ENCODE measurements around the gene PCBP3.
"Not testable (repeated sequence)": the region's sequence is repeated elsewhere in the genome, so short reads cannot be mapped to it uniquely, and the experiment has no call there.

Gene PCBP3

DNA sequence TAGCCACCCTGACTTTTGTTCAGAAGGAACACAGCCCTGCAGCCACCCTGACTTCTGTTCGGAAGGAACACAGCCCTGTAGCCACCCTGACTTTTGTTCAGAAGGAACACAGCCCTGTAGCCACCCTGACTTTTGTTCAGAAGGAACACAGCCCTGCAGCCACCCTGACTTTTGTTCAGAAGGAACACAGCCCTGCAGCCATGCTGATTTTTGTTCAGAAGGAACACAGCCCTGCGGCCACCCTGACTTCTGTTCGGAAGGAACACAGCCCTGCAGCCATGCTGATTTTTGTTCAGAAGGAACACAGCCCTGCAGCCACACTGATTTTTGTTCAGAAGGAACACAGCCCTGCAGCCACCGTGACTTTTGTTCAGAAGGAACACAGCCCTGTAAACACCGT is 208.9 kb downstream of the PCBP3 start:
- not testable (repeated sequence) for DNase-seq

DNA sequence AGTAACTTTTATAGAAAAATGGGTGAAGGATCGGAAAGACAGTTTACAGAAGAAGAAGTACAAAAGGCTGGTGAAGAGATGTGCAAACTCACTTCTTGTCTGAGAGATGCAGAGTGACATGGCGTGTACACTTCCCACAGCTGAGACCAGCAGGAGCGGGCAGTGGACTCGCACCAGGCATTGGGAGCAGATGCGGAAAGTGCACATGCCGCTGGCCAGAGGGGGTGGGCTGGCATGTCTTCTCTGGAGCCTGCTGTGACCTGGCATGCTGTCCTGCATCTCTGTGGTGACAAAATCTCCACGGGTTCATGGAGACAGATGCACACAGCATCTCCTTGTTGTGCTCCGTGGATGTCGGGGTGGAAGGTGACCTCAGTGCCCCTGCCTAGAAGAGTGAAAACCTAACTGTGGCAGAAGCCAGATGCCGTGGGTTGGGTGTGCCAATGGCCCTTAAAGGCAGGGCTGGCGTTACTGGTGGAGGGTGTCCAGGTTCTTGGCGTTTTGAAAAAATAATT is 209.4 kb downstream of the PCBP3 start:
- DNase-seq, result no peak

DNA sequence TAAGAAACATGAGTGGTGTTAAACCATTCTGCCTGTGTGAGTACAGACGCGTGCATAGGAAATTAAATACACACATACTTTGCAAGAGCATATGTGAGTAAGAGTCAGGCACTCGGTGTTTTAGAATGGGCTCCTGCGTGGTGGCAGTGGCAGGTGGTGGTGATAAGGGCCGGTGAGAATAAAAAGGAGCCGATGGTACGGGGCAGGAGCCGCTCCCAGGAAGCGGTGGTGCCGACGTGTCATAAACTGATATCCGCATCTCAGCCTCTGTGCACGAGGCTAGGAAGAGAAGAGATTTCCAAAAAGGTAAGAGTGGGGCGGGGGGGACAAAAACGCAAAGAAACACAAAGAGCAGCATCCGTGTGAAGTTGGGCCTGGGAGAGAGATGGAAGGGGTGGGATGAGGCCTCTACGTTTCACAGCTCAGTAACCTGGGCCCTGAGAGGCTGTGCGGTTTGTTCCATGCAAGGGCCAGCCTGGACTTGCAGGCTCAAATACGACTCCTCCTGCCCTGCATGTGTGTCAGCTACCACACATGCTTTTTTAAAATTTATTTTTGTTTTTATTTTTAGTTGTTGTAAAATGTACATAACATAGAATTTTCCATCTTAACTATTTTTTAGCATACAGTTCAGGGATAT is 210.3 kb downstream of the PCBP3 start:
- DNase-seq, result no peak

DNA sequence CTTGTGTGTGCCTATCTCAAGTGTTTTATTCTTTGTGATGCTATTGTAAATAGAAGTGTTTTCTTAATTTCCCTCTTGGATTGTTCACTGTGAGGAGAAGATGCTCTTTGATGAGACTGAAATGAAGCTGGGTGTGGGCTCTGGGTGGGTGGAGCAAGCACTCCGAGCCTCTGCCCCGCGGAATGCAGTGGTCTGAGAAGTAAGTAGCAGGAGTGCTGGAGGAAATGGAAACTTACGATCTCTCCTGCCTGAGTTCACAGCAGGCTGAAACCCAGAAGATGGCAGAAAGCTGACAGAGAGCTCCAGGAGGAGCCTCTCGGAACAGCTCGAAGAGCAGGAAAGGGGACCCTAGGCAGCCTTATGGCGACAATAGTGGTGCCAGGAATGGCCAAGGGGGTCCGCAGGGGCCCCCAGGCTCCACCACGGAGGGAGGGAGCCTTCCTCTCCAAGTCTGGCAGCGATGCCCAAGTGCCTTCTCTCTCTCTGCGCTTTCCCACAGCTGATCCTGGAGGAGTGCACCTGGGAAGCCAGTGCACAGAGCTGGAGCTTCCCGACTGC is 211.2 kb downstream of the PCBP3 start:
- DNase-seq, result no peak

DNA sequence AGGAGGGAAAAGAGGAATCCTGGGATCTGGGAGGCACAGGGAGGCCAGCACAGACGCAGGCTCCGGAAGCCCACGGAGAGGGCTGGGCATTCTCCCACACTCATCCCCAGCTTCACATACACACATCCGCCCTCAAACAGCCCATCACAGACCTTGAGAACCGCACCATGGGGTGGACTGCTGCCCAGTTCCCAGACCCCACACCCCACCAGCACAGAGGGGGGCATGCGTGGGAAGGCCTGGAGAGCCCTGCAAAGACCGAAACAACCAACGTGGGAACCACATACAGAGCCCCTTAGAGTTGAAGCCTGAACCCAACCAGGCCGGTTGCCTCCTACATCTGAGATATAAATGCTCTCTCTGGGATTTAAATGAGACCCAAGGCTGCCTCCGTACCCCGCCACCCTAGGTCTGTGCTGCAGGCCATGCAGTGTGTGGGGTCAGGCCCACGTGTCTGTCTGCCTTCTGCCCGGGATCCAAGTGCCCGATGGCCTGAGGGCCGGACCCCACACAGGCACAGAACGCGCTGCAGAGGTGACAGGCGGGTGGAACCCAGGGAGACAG is 211.8 kb downstream of the PCBP3 start:
- DNase-seq, result no peak

DNA sequence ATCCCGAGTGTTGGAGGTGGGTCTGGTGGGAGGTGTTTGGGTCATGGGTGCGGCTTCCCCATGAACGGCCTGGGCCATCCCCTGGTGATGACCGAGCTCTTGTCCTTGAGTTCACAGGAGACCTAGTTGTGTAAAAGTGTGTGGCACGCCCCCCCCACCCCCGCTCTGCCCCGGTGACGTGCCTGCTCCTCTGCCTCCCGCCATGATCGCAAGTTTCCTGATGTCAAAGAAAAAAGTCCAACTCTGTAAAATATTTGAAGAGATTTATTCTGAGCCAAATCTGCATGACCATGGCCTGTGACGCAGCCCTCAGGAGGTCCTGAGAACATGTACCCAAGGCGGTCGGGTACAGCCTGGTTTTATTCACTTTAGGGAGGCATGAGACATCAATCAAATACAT is 212.9 kb downstream of the PCBP3 start:
- no peak for DNase-seq

DNA sequence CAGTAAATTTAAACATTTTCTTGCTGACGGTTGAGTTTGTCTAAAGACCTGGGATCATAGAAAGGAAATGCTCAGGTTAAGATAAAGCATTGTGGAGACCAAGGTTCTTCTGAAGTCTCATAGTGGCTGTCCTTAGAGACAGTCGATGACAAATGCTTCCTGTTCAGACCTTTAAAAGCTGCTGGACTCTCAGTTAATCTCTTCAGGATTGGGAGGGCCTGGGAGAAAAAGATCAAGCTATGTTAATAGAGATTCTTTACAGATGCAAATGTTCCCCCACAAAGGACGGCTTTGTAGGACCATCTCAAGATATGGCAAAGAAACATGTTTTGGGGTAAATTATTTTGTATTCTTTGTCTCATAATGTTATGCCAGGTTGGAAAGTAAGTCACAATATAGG is 213.4 kb downstream of the PCBP3 start:
- DNase-seq, result no peak

DNA sequence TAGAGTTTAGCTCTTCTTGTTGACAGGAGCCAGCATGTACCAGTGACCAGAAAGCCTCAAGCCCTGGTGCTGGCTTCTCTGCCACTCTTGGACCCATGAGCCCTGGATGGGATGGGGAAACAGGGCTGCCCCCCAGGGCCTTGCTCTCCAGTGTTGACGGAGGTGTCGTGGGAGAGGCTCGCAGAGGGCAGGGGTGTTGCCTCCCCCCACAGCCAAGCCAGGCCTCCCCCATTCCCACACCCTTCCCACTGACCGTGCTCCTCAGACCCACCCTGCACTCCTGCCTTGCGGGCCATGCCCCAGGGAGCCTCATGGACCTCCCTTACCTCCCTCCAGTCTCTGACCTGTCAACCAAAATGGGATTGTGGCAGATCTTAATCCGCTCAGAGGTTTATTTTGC is 214.2 kb downstream of the PCBP3 start:
- DNase-seq, result no peak

DNA sequence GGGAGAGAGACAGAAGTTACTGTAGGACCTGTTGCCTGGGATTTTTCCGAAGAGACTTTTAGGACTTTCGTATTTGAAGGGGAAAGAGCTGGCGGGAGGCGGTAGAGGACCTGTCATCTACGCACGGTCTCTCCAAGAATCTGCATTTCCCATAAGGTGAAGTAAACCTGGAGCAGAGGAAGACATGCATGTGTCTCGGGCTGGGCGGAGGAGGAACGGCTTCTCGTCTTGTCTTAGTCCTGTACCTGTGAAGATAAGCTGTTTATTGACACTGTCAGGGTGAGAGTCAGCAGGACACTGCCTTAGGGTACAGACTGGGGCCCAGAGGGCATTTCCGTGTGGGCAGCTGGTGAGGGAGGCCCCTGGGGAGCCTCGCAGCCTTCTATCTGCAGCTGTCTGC is 214.7 kb downstream of the PCBP3 start:
- DNase-seq, result no peak

DNA sequence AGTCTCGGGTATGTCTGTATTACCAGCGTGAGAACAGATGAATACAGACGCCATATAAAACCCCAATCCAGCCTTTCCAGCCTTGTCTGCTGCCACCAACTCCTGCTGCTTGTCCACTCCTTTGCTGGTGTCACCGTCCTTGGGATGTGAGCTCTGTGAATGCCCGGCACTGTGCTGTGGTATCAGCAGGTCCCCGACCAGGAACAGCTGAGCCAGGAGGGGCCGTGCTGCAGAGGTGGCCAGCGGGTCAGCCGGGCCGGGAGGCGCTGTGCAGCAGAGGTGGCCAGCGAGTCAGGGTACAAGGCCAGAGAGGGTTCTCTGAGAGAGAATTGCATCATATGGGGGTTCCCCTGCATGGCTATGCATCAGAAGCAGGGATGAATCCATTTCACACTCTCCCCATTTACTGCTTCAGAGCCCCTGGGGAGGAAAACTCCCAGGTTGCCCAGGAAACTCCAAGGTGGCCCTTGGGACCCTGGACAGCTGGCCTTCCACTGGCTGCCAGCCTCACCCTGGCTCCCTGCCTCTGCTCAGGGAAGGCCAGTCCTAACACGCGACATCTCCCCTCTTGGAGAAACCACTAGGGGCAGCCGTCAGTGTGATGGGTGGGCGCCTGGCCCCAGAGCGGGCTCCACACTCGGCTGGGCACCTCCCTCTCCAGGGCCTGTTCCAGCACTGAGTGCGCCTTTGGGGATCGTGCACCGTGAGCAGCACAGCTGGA is 215.7 kb downstream of the PCBP3 start:
- DNase-seq, result no peak

DNA sequence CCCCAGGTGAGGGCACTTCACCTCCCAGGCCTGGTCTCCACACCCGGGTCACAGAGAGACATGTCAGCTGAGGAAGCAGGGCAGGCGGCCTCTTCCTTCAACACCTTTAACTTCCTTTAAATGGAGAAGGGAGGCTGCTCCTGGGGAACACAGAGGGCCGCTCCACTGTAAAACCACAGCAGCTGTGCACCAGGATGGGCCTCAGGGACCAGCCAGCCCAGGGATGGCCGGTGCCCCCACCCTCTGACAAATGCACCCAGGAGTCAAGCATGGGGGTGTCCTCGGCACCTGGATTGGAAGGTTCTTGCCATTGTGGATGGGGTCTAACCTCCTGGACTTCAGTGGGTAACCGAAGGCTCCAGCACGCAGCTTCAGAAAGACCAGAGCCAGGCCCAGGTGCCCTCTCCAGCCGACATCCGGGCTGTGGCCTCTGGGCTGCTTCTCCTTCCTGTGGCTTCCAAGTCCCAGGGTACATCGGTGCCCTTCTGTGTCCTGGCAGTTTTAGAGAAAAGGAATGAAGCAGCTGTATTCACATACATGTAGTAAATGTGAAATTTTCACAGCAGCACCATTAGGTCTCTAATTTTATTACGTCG is 216.3 kb downstream of the PCBP3 start:
- DNase-seq, result no peak

DNA sequence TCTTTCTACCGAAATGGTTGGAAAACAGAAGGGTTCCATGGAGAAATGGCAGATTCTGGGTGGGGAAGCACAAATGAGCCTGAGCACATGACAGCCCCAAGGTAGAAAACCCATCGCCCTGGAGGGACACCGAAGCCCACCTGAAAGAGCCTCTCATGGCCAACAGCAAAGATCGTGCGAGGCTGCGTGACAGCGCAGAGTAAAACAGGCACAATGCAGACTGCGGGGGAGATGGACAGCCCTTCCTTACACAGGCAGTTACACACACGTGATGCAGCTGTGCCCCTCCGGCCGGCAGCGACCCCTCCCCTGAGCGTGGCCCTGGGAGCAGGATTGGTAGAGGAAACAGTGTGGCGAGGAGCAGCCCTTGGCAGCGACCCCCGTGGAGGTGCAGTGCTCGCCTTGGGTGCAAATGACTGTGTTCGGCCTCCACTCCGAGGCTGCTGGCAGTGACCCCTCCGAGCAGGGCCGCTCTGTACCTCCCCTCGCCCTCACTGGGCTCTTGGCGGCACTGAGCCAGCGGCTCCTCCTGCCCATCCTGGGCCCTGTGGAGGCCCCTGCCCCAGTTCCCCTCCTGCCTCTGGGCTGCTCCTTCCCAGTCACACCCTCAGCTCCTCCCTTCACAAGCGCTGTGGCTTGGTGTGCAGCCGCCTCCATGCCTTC is 217.1 kb downstream of the PCBP3 start:
- DNase-seq, result no peak

DNA sequence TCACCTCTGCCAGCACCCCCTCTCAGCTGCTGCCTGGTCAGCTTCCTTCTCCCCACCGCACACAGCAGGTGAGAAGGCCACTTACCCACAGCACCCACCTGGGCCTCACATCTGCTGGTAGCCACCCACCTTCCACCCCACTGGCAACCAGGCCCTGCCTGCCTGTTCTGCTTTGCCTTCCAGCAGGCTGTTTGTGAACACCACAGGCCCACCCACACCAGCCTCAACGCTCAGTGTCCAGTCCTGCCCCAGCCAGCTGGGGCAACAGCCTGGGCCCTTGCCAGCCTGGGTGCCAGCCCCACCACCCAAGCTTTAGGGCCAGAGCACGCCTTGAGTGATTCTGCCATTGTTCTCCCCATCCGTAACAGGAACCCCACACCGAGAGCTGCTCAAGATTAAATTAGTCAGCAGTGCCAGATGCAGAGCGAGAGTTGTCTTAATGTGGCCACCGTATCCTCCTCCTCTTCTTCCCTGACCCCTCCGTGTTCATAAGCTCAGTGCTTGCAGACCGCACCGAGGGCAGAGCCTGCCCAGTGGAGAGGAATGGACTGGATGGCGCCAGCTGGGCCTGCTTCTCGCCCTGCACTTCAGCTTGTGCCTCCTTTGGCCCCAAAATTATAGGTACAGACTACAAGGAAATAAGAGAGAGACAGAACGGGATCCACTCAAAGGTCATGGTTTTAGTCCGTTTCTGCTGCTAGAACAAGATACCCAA is 217.8 kb downstream of the PCBP3 start:
- no peak for DNase-seq

DNA sequence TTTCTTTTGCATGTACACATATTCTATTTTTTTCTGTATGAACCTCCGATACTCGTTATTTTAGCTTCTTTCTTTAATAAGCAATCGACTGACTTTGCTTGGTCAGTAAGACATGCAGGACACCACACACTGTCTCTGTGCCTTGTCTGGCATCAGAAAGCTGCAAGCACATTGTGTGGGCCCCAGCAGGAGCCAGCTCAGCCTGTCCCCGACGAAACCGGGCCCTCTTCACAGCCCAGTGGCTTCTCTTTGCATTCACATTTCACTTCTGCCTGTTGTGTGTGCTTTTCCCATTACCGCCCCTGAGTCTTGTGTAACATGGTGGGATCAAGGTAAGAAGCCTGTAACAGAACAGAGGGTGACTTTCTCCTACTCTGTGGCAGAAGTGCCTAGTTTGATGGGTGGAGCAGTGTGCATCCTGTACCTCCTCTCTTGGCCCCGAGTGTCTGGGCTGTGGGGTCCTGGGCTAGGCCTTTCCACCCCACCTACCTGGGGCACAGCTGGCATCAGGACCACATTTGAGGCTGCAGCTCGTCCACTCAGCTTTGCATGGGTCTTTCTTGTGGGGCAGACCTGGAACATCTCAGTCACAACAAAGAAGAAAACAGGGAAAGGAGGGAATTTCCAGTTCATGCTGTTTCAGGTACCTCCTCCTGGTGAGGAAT is 219.2 kb downstream of the PCBP3 start:
- DNase-seq, result no peak

DNA sequence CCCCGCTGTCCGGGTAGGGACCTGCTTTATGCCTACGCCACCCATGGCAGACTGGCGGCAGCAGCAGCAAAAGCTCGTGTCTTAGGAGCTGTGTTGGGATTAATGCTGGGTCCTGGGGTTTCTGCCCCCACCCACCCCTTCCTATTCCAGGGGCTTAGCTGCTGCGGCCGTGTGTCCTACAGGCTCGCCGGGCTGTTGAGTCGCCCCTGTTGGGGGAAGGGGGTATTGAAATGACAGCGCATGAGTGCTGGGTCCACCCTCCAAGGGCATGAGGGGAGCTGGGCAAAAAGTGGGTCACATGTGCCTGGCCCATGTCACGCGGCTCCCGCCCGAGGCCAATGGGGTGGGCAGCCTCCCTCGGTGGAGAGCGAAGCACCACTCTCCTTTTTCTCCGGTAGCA is 219.7 kb downstream of the PCBP3 start:
- no peak for DNase-seq

DNA sequence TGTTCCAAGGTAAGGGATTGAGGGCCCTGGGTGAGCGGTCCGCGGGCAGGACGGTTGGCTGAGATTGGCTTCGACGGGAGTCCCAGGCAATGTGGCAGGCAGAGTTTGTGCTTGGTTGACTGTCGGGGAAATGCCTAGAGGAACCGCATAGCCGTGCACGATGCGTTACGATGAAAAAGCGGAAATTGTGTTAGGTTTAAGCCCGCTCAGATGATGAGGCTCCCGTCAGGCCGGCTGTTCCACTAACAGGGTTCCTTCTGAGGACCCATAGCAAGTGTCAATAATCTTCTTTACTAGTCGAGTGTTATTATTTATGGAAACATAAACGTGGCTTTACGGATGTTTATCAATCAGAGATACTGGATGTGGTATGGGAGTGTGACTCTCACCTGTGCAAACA is 220.2 kb downstream of the PCBP3 start:
- no peak for DNase-seq

DNA sequence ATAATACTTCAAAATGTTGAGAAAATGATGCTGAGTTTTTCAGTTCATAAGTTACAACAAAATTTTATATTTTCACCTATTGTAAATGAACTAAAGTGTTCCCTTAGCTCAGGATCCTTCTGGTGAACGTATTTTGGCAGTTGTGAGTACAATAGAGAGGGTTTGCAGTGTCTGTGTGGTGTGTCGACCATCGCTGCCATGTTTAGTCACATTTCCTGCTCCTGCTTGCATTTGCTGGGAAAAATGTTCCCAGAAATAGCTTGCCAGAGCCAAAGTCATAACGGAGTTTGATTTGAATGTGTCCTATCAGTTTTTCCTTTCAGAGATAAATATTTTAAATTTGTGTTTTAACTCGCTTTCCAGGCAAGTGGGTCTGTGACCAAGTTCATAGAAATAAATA is 220.9 kb downstream of the PCBP3 start:
- DNase-seq, result no peak

DNA sequence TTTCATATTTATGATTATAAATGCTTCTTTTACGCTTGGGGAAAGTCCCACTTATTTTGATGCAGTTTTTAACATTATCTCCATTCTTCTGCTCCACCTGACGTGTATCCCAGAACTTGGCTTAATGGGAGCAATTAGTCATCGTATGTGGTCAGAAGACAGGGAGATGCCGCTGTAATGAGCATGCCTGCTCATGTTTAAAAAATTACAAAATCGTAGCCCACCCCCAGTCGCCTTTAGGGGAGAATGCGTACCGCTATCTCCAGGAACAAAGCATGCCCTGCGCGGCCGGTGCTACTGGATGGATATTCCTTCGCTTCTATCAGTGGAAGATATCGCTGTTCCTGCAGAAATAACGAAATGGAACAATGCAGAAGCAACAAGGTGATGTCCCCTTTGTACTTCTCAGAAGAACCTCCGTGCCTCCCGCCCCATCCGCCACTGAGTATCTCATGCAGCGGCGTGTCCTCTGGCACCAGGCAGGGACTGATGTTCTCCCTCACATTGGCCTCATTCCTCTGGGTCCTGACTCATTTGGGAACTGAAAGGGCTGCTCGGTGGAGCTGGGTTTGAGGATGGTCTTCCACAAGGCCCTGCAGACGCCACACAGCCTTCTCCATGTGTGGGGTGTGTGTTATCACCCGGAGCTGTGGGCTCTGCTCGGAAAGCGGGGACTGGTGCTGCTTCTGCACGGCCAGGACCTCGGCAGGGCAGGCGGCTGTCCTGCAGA is 221.7 kb downstream of the PCBP3 start:
- DNase-seq, result no peak

DNA sequence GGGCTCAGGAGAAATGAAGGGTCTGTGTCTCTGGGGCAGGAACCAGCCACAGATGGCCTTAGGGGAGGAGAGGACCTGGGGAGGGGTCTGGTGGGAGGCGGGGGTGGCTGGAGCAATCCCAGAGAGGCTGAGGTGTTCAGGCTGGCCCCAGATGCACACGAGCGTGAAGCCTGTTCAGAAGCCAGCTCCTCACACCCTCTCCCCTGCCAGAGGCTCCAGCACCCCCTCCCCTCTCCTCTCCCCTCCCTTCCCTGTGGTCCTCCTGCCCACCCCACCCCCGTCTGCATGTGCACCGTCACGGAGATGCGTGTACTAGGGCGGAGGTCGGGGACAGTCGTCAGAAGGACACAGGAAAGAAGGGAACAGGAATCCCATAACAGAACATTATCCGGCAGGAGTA is 223.0 kb downstream of the PCBP3 start:
- no peak for DNase-seq

DNA sequence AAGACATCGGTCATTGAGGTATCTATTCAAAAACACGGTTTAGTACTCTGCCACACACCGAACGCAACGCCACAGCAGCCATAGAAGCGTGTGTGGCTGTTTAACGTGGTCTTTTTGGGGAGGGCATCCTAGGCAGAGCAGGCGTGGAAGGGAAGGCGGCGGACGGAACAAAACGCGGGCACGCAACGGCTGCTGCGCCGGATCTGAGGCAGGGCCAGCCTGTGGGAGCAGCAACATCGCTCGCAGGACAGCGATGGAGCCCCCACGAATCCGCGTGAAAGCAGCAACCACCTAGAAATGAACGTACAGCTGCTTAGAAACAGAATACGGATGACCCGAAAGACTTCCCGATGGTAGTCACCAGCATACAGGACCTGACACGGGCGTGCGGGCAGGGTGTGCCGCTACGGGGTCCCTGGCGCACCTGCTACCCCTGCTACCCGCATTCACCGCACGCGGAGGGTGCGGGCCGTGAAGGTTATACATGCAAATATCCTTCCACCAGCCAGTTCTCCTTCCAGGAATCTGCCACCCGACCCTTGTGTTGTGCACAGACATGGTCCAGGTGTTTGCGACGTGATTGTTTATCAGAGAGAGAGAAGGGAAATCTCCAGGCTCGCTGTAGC is 223.6 kb downstream of the PCBP3 start:
- no peak for DNase-seq

DNA sequence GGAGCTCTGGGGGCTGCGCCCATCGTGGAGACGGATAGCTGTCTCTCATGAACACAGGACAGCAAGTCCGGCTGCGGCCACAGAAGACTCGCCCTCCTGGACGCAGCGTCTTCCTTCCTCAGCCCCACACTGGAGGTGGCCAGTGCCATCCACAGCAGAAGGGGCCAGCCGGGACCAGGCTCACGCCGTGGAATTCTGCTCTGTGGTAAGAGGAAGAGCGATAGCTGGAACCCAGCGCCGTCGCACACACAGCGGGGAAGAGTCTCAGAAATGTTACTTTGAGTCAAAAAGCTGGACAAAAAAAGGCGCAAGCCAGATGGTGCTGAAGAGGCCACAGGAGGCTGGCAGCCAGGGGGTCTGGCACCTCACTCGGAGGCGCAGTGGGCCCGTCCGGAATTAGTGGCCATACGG is 224.2 kb downstream of the PCBP3 start:
- DNase-seq, result no peak

Data from CD4-positive, alpha-beta T cell treated with Interleukin-17A for 4 hours (primary cell).